BJ (cell line): Measurements from ENCODE around the gene IFI30. TPM values are rescaled to one million over a fixed set of nuclear protein-coding genes. Genes with fewer than 3 reads are reported as not detected.
A peak's percentile ranks its signal among the peaks of the same experiment; 100 is the strongest.

ENCODE experiments used
- CTCF ChIA-PET: fragments of 350-600 bp; formaldehyde crosslinking; extraction: SDS; loops from one replicate; lab custom pipeline; 2021; ENCODE audit warnings: antibody characterized with exemption, inconsistent platforms; lab: Yijun Ruan, JAX
- POLR2A ChIA-PET: fragments of 300-600 bp; sonication (Branson Sonifier 250); formaldehyde crosslinking; extraction: SDS; loops from one replicate; lab custom pipeline; 2021; ENCODE audit warnings: antibody characterized with exemption; lab: Charles Lee
- DNase-seq: peaks from one replicate; pipeline ENCODE4 v3.0.0-alpha.2; 2011; ENCODE audit warnings: low read depth
- H3K27me3 ChIP-seq: 2 replicates; pipeline ENCODE4 v1.6.0; 2011; ENCODE audit warnings: low read length; ENCODE audit not compliant: control insufficient read depth, insufficient read depth
- H3K36me3 ChIP-seq: 2 replicates; pipeline ENCODE4 v1.5.1; 2011; ENCODE audit warnings: low read length; ENCODE audit not compliant: control insufficient read depth, insufficient read depth
- H3K4me3 ChIP-seq: 2 replicates; pipeline ENCODE4 v1.5.1; 2011; ENCODE audit warnings: low read depth, mild to moderate bottlenecking, control low read depth, low read length
- CTCF ChIP-seq: IDR thresholded peaks from 2 replicates; pipeline ENCODE4 v1.5.1; 2011; ENCODE audit warnings: low read depth, mild to moderate bottlenecking, control low read depth, inconsistent platforms, low read length, moderate library complexity; ENCODE audit not compliant: insufficient read depth
- polyA plus RNA-seq: library from polyadenylated mRNA; depleted of rRNA; stranded (reverse); fragments of >200 nt; gene quantifications from 2 replicates; pipeline ENCODE4 v1.2.3, GENCODE V29; 2011

Gene IFI30
- polyA plus RNA-seq, 1 experiment = 14.5 TPM

- Histone ChIP-seq H3K36me3 (peaks cover 21% of the 10 kb centered on the region), H3K4me3 (no peak overlapping the region), H3K27me3 (no peaks in the 10 kb centered on the region)
- POLR2A ChIA-PET = no interaction called here
- TF ChIP-seq CTCF = no peak
- CTCF ChIA-PET = interaction anchor here (12.0 kb wide), 1 partner anchor 55 kb away, joined by 109 read pairs; a partner anchor contains a TSS
- no peak for DNase-seq
Measured at GRCh38 chr19:18198374-18198773, 24.8 kb downstream of the IFI30 start.

- no peak overlapping the region for H3K4me3 ChIP-seq
- POLR2A ChIA-PET = no interaction called here
- DNase-seq = no peak
- TF ChIP-seq CTCF = no peak
- CTCF ChIA-PET = interaction anchor here (0.6 to 12.0 kb wide), 4 partner anchors 47 to 246 kb away, joined by 3 to 109 read pairs (median 4); a partner anchor contains a TSS
- H3K27me3 ChIP-seq = no peaks in the 10 kb centered on the region
- peaks cover 15% of the 10 kb centered on the region for H3K36me3 ChIP-seq
Measured at GRCh38 chr19:18202397-18202777, 28.8 kb downstream of the IFI30 start.

GRCh38 chr19:18202778-18203407, 29.3 kb downstream of the IFI30 start:
- H3K27me3 ChIP-seq = no peaks in the 10 kb centered on the region
- H3K36me3 ChIP-seq = peaks cover 13% of the 10 kb centered on the region
- CTCF ChIA-PET = interaction anchor here (1.0 to 12.0 kb wide), 4 partner anchors 46 to 209 kb away, joined by 3 to 109 read pairs (median 4); partner anchors contain the start of gene LSM4
- no peak for DNase-seq
- POLR2A ChIA-PET = no interaction called here
- TF ChIP-seq CTCF = peak; percentile 46
- peak overlapping the region; percentile 64 for H3K4me3 ChIP-seq

- ChIA-PET POLR2A (interaction anchor here (1.0 kb wide), 1 partner anchor 78 kb away, joined by 4 read pairs; the partner anchor contains the start of gene JUND), CTCF (interaction anchor here (1.0 to 12.0 kb wide), 5 partner anchors 41 to 223 kb away, joined by 3 to 109 read pairs (median 5); partner anchors contain the start of gene LSM4)
- Histone ChIP-seq H3K4me3 (peak overlapping the region; percentile 64), H3K36me3 (peaks cover 8% of the 10 kb centered on the region), H3K27me3 (no peaks in the 10 kb centered on the region)
- DNase-seq = no peak
- no peak for TF ChIP-seq CTCF
Measured at GRCh38 chr19:18203408-18203862, 29.8 kb downstream of the IFI30 start.

GRCh38 chr19:18203863-18204393, 30.3 kb downstream of the IFI30 start, which contains the start of gene RAB3A:
TSS of gene RAB3A (minus strand) at chr19:18204042. CDS start at chr19:18202740, 1,302 bp downstream.
- Histone ChIP-seq H3K36me3 (peaks cover 5% of the 10 kb centered on the region), H3K27me3 (no peaks in the 10 kb centered on the region), H3K4me3 (peak within 1 kb of the TSS; percentile 64)
- CTCF ChIA-PET = interaction anchor here (1.0 to 12.0 kb wide), 6 partner anchors 41 to 223 kb away, joined by 3 to 109 read pairs (median 4); partner anchors contain the start of gene LSM4
- TF ChIP-seq CTCF = no peak
- peak; percentile 100 for DNase-seq
- POLR2A ChIA-PET = interaction anchor here (1.0 kb wide), 1 partner anchor 78 kb away, joined by 4 read pairs; the partner anchor contains the start of gene JUND
